ENCODE measurements around the gene SMARCC1.

The SMARCC1 gene

GRCh38 chr3:47612879-47613278 is 168.8 kb downstream of the SMARCC1 start:
- Mint-ChIP-seq H3K4me3 (no peak overlapping the region), H3K4me1 (ENCODE audit: low read depth) (no peaks in the 10 kb centered on the region), H3K27me3 (no peaks in the 10 kb centered on the region), H3K9me3 (no peaks in the 10 kb centered on the region), H3K27ac (no peak overlapping the region), H3K36me3 (ENCODE audit: low read depth) (peaks cover 55% of the 10 kb centered on the region)

- Mint-ChIP-seq H3K36me3 (ENCODE audit: low read depth) (peaks cover 54% of the 10 kb centered on the region), H3K4me1 (ENCODE audit: low read depth) (no peaks in the 10 kb centered on the region), H3K27ac (peak overlapping the region; percentile 66), H3K9me3 (no peaks in the 10 kb centered on the region), H3K4me3 (no peak overlapping the region), H3K27me3 (no peaks in the 10 kb centered on the region)
These were observed 169.5 kb downstream of the SMARCC1 start for GRCh38 chr3:47612178-47612577.

- Mint-ChIP-seq H3K4me3 (no peak overlapping the region), H3K27ac (peak overlapping the region; percentile 66), H3K27me3 (no peaks in the 10 kb centered on the region), H3K36me3 (ENCODE audit: low read depth) (peaks cover 55% of the 10 kb centered on the region), H3K9me3 (no peaks in the 10 kb centered on the region), H3K4me1 (ENCODE audit: low read depth) (no peaks in the 10 kb centered on the region)
These were observed 170.1 kb downstream of the SMARCC1 start for GRCh38 chr3:47611576-47611975.

DNA sequence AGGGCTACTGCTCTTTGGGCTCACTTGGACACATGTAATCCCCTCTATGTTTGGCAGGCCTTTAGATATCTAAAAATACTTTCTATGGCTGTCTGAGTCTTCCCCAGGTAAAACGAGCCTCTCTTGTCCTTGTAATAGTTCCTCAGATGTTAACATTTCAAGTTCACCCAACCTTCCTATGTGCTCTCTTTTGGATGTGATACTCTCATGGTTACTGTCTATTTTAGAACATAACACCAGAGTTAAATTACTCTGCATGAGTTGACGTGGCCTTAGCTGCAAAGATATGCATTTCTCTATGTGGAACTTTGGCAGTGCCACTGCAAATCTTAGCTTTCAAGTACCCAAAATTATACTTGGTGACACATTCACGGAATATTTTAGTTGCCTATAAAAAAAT is 171.1 kb downstream of the SMARCC1 start:
- H3K9me3 Mint-ChIP-seq: no peaks in the 10 kb centered on the region
- peaks cover 60% of the 10 kb centered on the region for H3K36me3 Mint-ChIP-seq (ENCODE audit: low read depth)
- no peaks in the 10 kb centered on the region for H3K4me1 Mint-ChIP-seq (ENCODE audit: low read depth)
- H3K27me3 Mint-ChIP-seq: no peaks in the 10 kb centered on the region
- H3K4me3 Mint-ChIP-seq: no peak overlapping the region
- no peak overlapping the region for H3K27ac Mint-ChIP-seq

DNA sequence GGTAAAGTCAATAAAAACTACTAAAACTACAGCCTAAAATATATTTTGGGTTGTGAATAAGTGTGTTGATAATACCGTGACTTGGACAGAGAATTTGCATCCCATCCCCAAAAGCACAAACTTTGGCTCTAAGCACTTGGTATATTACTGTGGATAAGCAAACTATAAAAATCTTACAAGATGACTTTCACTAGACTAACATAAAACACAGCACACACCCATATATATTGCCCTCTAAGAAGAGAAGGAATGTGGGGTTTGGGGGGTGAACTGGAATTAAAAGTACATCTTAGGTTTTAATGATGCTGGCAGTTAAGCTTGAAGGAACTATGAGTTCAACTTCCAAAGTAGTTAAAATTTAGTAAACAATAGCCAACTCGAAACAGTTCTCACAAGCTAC is 174.4 kb downstream of the SMARCC1 start:
- Mint-ChIP-seq H3K4me3 (no peak overlapping the region), H3K4me1 (ENCODE audit: low read depth) (no peaks in the 10 kb centered on the region), H3K27me3 (no peaks in the 10 kb centered on the region), H3K27ac (no peak overlapping the region), H3K36me3 (ENCODE audit: low read depth) (peaks cover 83% of the 10 kb centered on the region), H3K9me3 (no peaks in the 10 kb centered on the region)

DNA sequence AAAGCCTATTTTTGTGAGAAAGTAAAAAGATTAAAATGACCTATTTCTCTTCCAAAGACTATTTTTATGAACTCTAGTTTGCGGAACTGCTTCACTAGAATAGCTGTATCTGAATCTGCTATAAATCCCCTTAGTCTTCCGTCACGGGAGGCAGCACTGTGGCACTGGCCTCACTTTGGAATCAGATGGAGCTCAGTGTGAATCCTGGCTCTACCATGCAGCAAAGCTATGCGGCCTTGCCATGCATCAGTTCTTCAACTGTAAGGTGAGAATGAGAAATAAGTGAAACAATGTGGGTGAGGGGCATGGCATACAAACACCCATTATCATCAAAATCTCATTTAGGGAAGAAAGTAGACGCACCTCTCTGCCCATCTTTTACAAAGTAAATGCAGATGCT is 175.5 kb downstream of the SMARCC1 start:
- H3K27ac Mint-ChIP-seq: peak overlapping the region; percentile 18
- no peaks in the 10 kb centered on the region for H3K27me3 Mint-ChIP-seq
- H3K36me3 Mint-ChIP-seq (ENCODE audit: low read depth): peaks cover 76% of the 10 kb centered on the region
- no peaks in the 10 kb centered on the region for H3K4me1 Mint-ChIP-seq (ENCODE audit: low read depth)
- H3K4me3 Mint-ChIP-seq: no peak overlapping the region
- no peaks in the 10 kb centered on the region for H3K9me3 Mint-ChIP-seq

DNA sequence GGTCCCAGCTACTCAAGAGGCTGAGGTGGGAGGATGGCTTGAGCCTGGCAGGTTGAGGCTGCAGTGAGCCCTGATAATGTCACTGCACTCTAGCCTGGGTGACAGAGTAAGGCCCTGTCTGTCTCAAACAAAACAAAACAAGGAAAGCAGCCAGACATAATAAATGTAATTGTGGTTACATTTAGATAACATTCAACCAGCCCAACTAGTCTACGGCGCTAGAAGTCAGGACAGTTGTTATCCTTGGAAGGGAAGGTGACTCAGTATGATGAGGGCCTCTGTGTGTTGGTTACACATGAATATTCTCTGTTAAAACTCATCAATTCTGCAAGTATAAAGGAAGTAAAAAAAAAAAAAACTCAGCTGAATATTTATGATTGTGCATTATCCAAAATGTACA is 176.0 kb downstream of the SMARCC1 start:
- H3K4me3 Mint-ChIP-seq: no peak overlapping the region
- H3K9me3 Mint-ChIP-seq: no peaks in the 10 kb centered on the region
- H3K4me1 Mint-ChIP-seq (ENCODE audit: low read depth): no peaks in the 10 kb centered on the region
- no peak overlapping the region for H3K27ac Mint-ChIP-seq
- peaks cover 73% of the 10 kb centered on the region for H3K36me3 Mint-ChIP-seq (ENCODE audit: low read depth)
- H3K27me3 Mint-ChIP-seq: no peaks in the 10 kb centered on the region

GRCh38 chr3:47604145-47604544 is 177.5 kb downstream of the SMARCC1 start:
- Mint-ChIP-seq H3K36me3 (ENCODE audit: low read depth) (peaks cover 61% of the 10 kb centered on the region), H3K27ac (no peak overlapping the region), H3K4me1 (ENCODE audit: low read depth) (no peaks in the 10 kb centered on the region), H3K4me3 (no peak overlapping the region), H3K27me3 (no peaks in the 10 kb centered on the region), H3K9me3 (no peaks in the 10 kb centered on the region)

DNA sequence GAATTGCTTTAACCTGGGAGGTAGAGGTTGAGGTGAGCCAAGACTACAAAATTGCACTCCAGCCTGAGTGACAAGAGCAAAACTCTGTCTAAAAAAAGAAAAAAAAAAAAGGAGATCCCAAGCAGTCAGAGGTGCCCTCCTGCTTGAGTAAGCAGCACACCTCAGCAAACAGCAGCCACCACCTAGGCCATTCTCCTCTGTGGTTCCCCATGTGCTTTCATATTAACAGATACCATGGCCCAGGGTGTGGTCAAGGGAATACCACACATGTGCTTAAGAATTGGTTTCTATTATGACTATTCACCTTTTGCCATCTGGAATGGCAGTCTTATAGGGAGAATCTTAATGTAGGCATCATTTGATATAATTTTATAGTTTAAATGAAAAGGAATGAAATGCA is 178.4 kb downstream of the SMARCC1 start:
- no peaks in the 10 kb centered on the region for H3K4me1 Mint-ChIP-seq (ENCODE audit: low read depth)
- no peak overlapping the region for H3K27ac Mint-ChIP-seq
- H3K4me3 Mint-ChIP-seq: no peak overlapping the region
- no peaks in the 10 kb centered on the region for H3K9me3 Mint-ChIP-seq
- no peaks in the 10 kb centered on the region for H3K27me3 Mint-ChIP-seq
- peaks cover 59% of the 10 kb centered on the region for H3K36me3 Mint-ChIP-seq (ENCODE audit: low read depth)

- Mint-ChIP-seq H3K27ac (no peak overlapping the region), H3K4me1 (ENCODE audit: low read depth) (no peaks in the 10 kb centered on the region), H3K4me3 (no peak overlapping the region), H3K9me3 (no peaks in the 10 kb centered on the region), H3K36me3 (ENCODE audit: low read depth) (peaks cover 55% of the 10 kb centered on the region), H3K27me3 (no peaks in the 10 kb centered on the region)
These were observed 180.4 kb downstream of the SMARCC1 start for GRCh38 chr3:47601281-47601680.

GRCh38 chr3:47594792-47595191 is 186.9 kb downstream of the SMARCC1 start:
- Mint-ChIP-seq H3K9me3 (no peaks in the 10 kb centered on the region), H3K27ac (no peak overlapping the region), H3K36me3 (ENCODE audit: low read depth) (peaks cover 55% of the 10 kb centered on the region)

GRCh38 chr3:47592066-47592795 is 189.5 kb downstream of the SMARCC1 start:
- no peak overlapping the region for H3K27ac Mint-ChIP-seq

More at GRCh38 chr3:47594792-47595191, 186.9 kb downstream of the SMARCC1 start:
- Mint-ChIP-seq H3K4me1 (ENCODE audit: low read depth) (no peaks in the 10 kb centered on the region), H3K27me3 (no peaks in the 10 kb centered on the region), H3K4me3 (no peak overlapping the region)

DNA sequence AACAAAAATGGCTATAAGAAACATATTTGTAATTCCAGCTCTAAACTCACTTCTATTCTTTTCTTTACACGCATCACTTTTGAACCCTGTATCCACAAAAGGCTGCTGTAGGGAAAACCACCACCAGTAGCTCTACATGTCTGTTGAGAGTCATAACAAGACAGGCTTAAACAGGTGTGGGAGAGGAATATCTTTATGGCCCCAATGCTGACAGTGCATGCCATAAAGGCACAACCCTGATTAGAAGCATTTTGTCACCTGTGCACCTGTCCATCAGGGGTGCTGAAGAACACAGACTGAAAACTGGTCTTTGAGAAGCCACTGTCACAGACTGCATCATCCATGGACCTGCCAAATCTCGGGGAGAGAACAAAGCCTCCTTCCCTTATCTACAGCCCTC is 191.5 kb downstream of the SMARCC1 start:
- Mint-ChIP-seq H3K27me3 (no peaks in the 10 kb centered on the region), H3K4me1 (ENCODE audit: low read depth) (no peaks in the 10 kb centered on the region), H3K36me3 (ENCODE audit: low read depth) (peaks cover 67% of the 10 kb centered on the region), H3K9me3 (no peaks in the 10 kb centered on the region), H3K27ac (no peak overlapping the region), H3K4me3 (no peak overlapping the region)

More at GRCh38 chr3:47592066-47592795, 189.5 kb downstream of the SMARCC1 start:
- no peaks in the 10 kb centered on the region for H3K27me3 Mint-ChIP-seq
- peaks cover 59% of the 10 kb centered on the region for H3K36me3 Mint-ChIP-seq (ENCODE audit: low read depth)
- no peak overlapping the region for H3K4me3 Mint-ChIP-seq
- H3K4me1 Mint-ChIP-seq (ENCODE audit: low read depth): no peaks in the 10 kb centered on the region
- H3K9me3 Mint-ChIP-seq: no peaks in the 10 kb centered on the region

GRCh38 chr3:47588587-47588986 is 193.1 kb downstream of the SMARCC1 start:
- Mint-ChIP-seq H3K27ac (no peak overlapping the region), H3K36me3 (ENCODE audit: low read depth) (peaks cover 58% of the 10 kb centered on the region), H3K4me1 (ENCODE audit: low read depth) (no peaks in the 10 kb centered on the region), H3K9me3 (no peaks in the 10 kb centered on the region), H3K4me3 (no peak overlapping the region), H3K27me3 (no peaks in the 10 kb centered on the region)

DNA sequence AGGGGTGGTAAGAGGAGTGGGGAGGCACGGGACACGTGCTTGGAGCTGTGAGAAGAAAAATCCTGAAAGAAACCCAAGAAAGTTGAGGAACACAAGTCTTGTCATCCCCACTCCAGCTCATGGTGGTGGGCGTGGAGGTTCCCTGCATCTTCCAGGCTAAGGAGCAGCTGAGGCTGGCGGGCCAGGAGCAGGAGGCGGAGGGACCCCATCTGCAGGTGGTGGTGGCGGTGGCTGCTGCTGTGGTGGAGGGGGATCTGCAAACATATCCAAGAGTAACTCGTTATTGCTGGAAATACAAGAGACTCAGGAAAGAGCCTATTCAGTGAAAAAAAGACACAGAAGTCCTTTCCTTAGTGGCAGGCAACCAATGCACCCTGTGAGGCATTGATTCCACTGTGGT is 193.6 kb downstream of the SMARCC1 start:
- H3K4me1 Mint-ChIP-seq (ENCODE audit: low read depth): no peaks in the 10 kb centered on the region
- H3K9me3 Mint-ChIP-seq: no peaks in the 10 kb centered on the region
- H3K36me3 Mint-ChIP-seq (ENCODE audit: low read depth): peaks cover 55% of the 10 kb centered on the region
- no peak overlapping the region for H3K27ac Mint-ChIP-seq
- H3K27me3 Mint-ChIP-seq: no peaks in the 10 kb centered on the region
- no peak overlapping the region for H3K4me3 Mint-ChIP-seq

GRCh38 chr3:47586746-47587145 is 194.9 kb downstream of the SMARCC1 start:
- Mint-ChIP-seq H3K9me3 (no peaks in the 10 kb centered on the region), H3K4me3 (no peak overlapping the region), H3K27me3 (peaks cover 2% of the 10 kb centered on the region), H3K36me3 (ENCODE audit: low read depth) (peaks cover 48% of the 10 kb centered on the region), H3K4me1 (ENCODE audit: low read depth) (no peaks in the 10 kb centered on the region), H3K27ac (no peak overlapping the region)
